ENCODE results near the gene TMEM132E.

TMEM132E gene

DNA sequence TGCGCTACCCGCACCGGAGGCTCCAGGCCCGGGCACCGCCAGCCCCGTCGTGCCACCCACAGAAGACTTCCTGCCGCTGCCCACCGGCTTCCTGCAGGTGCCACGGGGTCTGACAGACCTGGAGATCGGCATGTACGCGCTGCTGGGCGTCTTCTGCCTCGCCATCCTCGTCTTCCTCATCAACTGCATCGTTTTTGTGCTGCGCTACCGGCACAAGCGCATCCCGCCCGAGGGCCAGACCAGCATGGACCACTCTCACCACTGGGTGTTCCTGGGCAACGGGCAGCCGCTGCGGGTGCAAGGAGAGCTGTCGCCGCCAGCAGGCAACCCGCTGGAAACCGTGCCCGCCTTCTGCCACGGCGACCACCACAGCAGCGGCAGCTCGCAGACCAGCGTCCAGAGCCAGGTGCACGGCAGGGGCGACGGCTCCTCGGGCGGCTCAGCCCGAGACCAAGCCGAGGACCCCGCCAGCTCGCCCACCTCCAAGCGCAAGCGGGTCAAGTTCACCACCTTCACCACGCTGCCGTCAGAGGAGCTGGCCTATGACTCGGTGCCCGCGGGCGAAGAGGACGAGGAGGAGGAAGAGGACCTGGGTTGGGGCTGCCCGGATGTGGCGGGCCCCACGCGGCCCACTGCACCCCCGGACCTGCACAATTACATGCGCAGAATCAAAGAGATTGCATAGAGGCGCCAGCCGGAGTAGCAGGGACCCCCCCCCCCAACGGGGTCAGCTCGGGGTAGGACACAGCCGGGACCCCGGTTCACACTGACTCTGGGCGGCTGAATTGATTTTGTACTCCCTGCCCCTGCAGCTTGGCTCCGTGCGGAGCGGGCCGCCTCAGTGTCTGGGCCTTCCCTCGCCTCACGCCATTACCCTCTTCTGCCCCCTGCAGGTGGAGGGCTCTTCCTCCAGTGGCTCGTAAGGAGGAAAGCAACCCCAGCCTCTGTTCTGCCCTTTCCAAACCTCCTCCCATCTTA lies 58.5 kb downstream of the TMEM132E start:
- DNase-seq: peak; percentile 68 to 78
- H3K36me3 ChIP-seq: no peaks in the 10 kb centered on the region
- no peaks in the 10 kb centered on the region for H3K9me3 ChIP-seq
- TF ChIP-seq, protein P1, sequence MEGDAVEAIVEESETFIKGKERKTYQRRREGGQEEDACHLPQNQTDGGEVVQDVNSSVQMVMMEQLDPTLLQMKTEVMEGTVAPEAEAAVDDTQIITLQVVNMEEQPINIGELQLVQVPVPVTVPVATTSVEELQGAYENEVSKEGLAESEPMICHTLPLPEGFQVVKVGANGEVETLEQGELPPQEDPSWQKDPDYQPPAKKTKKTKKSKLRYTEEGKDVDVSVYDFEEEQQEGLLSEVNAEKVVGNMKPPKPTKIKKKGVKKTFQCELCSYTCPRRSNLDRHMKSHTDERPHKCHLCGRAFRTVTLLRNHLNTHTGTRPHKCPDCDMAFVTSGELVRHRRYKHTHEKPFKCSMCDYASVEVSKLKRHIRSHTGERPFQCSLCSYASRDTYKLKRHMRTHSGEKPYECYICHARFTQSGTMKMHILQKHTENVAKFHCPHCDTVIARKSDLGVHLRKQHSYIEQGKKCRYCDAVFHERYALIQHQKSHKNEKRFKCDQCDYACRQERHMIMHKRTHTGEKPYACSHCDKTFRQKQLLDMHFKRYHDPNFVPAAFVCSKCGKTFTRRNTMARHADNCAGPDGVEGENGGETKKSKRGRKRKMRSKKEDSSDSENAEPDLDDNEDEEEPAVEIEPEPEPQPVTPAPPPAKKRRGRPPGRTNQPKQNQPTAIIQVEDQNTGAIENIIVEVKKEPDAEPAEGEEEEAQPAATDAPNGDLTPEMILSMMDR (IDR thresholded peaks at IDR 0.05): peak; percentile 67 to 72
- peaks cover 0 to 79% of the 10 kb centered on the region in 2 donors for H3K27me3 ChIP-seq
- H3K4me1 ChIP-seq: peaks cover 0 to 9% (median 7%) of the 10 kb centered on the region in 4 donors
- peak overlapping the region; percentile 31 to 34 for H3K4me3 ChIP-seq
- H3K27ac ChIP-seq: no peak overlapping the region
- intact Hi-C loops (cut with DNase I; ENCODE audit: low total_unique reads): loop anchor here (5.0 kb wide), 2 partner anchors 91 to 216 kb away; no protein-coding TSS in a partner anchor

- DNase-seq: no peak
- H3K27me3 ChIP-seq: peaks cover 0 to 74% of the 10 kb centered on the region in 2 donors
- H3K9me3 ChIP-seq: no peaks in the 10 kb centered on the region
- no peak overlapping the region for H3K27ac ChIP-seq
- H3K36me3 ChIP-seq: no peaks in the 10 kb centered on the region
- TF ChIP-seq, protein P1 (IDR thresholded peaks at IDR 0.05): no peak
- H3K4me3 ChIP-seq: no peak overlapping the region
- peaks cover 0 to 9% (median 7%) of the 10 kb centered on the region in 4 donors for H3K4me1 ChIP-seq
- intact Hi-C loops (cut with DNase I; ENCODE audit: low total_unique reads): loop anchor here (5.0 kb wide), 2 partner anchors 91 to 216 kb away; no protein-coding TSS in a partner anchor
Observed at GRCh38 chr17:34638526-34639260, 59.3 kb downstream of the TMEM132E start.

DNA sequence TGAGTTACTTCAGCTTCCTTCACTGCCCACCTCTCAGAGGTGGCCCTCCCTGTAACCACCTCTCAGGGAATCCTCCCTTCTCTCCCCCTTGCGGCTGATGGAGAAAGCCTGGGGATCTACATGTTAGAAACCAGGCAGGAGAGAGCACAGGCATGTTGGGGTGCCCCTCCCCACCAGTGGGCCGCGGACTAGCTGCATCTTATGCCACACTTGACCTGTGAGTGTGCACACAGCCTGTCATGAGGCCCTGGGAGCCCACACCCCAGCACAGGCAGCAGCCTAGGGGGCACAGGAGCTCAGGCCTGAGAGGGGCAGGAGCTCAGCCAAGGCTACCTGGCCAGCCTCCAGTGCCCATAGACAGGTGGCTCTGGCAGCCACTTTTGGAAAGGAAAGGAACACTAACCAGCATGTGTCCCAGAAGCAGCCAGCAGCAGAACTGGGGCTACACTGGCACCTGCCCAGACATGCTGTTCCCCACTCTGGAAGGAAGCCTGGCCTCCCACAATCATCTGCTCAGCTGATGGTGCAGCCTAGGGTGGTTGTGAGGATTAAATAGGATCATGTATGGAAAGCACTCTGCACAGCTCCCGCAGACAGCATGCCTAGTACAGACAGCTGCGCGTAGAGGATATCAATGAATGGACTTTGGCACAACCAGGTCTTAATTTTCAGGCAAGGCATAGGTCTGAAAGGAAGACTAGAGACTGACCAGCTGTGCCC lies 60.5 kb downstream of the TMEM132E start:
- Histone ChIP-seq H3K27ac (no peak overlapping the region), H3K9me3 (no peaks in the 10 kb centered on the region), H3K4me3 (no peak overlapping the region), H3K4me1 (peaks cover 0 to 9% (median 7%) of the 10 kb centered on the region in 4 donors), H3K36me3 (no peaks in the 10 kb centered on the region), H3K27me3 (peaks cover 0 to 77% of the 10 kb centered on the region in 2 donors)
- intact Hi-C loops (cut with DNase I; ENCODE audit: low total_unique reads): loop anchor here (5.0 kb wide), 2 partner anchors 93 to 218 kb away; no protein-coding TSS in a partner anchor
- DNase-seq: no peak
- TF ChIP-seq, protein P1 (IDR thresholded peaks at IDR 0.05): no peak

GRCh38 chr17:34641368-34641767 lies 62.0 kb downstream of the TMEM132E start:
- Histone ChIP-seq H3K9me3 (no peaks in the 10 kb centered on the region), H3K27me3 (peaks cover 0 to 66% of the 10 kb centered on the region in 2 donors), H3K36me3 (no peaks in the 10 kb centered on the region), H3K4me3 (no peak overlapping the region), H3K4me1 (peaks cover 0 to 9% (median 7%) of the 10 kb centered on the region in 4 donors), H3K27ac (no peak overlapping the region)
- TF ChIP-seq, protein P1 (IDR thresholded peaks at IDR 0.05): no peak
- intact Hi-C loops (cut with DNase I; ENCODE audit: low total_unique reads): no loop called here
- no peak for DNase-seq

GRCh38 chr17:34644941-34645550 lies 65.7 kb downstream of the TMEM132E start:
- intact Hi-C loops (cut with DNase I; ENCODE audit: low total_unique reads): no loop called here
- H3K27me3 ChIP-seq: peaks cover 0 to 30% of the 10 kb centered on the region in 2 donors
- no peak overlapping the region for H3K4me3 ChIP-seq
- H3K4me1 ChIP-seq: no peaks in the 10 kb centered on the region
- TF ChIP-seq, protein P1 (IDR thresholded peaks at IDR 0.05): no peak
- H3K36me3 ChIP-seq: no peaks in the 10 kb centered on the region
- no peak overlapping the region for H3K27ac ChIP-seq
- DNase-seq: no peak
- H3K9me3 ChIP-seq: no peaks in the 10 kb centered on the region
